GM18517 (cell line): ENCODE measurements around the gene PRSS12.
"Not testable (repeated sequence)": the region's sequence is repeated elsewhere in the genome, so short reads cannot be mapped to it uniquely, and the experiment has no call there.

Experiments used
- ATAC-seq: cut with Tn5 transposase; IDR thresholded peaks from one replicate; pipeline ENCODE4 v1.9.1; 2021; ENCODE audit warnings: mild to moderate bottlenecking, moderate library complexity; ENCODE audit not compliant: unreplicated experiment

PRSS12 gene, protein sequence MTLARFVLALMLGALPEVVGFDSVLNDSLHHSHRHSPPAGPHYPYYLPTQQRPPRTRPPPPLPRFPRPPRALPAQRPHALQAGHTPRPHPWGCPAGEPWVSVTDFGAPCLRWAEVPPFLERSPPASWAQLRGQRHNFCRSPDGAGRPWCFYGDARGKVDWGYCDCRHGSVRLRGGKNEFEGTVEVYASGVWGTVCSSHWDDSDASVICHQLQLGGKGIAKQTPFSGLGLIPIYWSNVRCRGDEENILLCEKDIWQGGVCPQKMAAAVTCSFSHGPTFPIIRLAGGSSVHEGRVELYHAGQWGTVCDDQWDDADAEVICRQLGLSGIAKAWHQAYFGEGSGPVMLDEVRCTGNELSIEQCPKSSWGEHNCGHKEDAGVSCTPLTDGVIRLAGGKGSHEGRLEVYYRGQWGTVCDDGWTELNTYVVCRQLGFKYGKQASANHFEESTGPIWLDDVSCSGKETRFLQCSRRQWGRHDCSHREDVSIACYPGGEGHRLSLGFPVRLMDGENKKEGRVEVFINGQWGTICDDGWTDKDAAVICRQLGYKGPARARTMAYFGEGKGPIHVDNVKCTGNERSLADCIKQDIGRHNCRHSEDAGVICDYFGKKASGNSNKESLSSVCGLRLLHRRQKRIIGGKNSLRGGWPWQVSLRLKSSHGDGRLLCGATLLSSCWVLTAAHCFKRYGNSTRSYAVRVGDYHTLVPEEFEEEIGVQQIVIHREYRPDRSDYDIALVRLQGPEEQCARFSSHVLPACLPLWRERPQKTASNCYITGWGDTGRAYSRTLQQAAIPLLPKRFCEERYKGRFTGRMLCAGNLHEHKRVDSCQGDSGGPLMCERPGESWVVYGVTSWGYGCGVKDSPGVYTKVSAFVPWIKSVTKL

DNA sequence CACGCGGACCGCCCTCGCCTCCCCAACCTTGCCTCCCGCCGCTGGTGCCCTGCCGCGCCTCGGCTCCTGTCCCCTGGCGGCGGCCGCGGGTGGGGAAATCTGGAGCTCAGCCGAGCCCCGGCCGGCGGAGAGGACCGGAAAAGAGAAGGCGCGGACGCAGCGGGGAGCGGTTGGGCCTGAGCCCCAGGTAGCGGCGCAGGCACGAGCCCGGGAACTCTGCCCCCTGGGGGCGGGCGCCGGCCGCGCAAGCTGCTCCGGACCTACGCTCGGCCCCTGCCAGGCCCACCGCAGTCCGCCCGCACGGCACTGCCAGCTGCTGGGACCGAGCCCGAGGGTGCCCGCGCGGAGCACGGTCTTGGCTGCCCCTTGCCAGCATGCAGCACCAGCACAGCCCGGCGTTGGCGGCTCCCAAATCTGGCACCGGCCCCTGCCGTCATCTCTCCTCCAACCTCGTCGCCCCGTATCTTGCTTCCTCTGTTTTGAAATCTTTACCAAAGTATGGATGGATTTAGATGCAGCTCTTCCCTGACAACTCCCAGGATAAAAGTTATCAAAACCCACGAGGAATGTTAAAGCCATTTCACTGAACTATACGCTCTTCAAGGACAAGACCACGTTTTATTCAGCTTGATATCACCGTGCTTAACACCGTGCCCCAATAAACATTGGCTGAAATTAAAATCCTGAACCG, at the start of gene PRSS12:
Gene PRSS12, minus strand, starts transcription at position 161 of the 691 bp plus-strand sequence. CDS start 283 bp downstream, outside the sequence.
- peak; percentile 87 for ATAC-seq

DNA sequence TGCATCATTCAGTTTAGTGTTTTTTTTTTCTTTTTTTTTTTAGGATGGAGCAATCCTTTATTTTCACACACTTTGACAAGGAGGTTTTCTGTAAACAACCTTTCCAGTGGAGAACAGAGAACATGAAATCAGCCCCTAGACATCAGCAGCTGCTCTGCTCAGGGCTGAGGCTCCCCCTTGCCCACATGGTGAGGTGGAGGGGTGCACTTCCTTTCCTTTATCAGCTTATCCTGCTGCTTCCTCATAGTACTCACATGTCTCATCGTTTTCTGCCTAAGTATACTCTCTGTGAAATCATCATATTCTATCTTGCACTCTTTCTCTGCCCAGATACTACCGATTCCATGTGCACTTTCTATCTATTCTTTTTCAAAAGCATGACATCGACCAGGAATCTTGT, 47.6 kb upstream of the PRSS12 start:
- no peak for ATAC-seq

DNA sequence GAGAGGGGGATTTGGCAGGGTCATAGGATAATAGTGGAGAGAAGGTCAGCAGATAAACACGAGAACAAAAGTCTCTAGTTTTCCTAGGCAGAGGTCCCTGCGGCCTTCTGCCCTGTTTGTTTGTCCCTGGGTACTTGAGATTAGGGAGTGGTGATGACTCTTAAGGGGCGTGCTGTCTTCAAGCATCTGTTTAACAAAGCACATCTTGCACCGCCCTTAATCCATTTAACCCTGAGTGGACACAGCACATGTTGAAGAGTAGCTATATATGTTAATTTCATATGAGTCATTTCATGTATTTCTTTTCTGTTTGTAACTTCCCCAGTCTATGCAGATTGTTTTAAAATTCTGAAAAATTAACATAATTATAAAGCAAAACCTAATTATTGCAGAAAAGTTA, 47.1 kb upstream of the PRSS12 start:
- not testable (repeated sequence) for ATAC-seq

DNA sequence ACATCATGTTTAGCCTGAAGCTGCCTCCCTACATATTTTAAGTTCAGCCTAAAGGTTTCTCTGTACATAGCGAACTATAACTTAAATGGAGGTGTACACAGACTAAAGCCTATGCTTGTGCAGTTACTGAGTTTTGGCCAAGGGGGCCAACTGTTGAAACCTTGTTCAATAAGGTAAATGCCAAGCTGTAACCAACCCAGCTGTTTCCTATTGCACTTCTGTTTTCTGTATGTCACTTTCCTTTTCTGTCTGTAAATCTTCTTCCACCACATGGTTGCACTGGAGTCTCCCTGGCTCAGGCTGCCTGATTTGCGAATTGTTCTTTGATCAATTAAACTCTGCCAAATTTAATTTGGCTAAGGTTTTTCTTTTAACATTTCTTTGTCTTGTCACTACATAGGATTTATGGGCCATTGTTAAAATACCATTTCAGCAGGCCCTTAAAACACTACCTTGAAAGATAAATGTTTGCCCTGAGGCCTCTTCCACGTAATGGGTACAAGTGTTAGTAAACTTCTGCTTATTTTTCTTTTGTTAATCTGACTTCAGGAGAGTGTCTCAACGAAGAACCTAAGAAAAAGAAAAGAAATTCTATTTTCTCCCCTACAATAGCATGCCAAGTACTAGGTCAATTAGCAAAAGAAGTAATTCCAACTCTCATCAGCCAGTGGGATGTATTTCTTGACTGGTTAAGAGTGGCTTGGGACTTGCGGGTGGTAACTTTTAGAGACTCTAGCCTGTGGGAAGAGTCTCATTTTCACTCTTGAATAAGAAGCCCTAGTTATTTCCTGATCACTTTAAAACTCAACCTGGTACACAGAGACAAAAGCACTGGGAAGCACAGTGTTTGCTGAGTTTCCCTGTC, 45.7 kb upstream of the PRSS12 start:
- ATAC-seq = peak; percentile 97

DNA sequence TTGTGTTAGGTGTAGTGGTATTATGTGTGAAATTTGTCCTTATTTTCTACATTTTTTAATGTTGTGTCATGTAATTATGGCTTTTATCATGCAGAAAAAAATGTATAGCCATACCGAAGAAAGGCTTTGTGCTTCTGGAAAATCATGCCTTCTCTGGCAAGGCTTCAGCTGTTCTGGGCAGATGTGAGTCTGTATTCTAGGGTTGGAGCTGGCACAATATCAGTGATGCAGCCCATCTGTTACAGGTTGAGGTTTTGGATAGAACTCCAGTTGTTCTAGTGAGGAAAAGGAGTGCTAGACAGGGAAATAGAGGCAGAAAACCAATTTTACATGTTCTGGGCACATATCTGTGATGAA, 44.8 kb upstream of the PRSS12 start:
- no peak for ATAC-seq

DNA sequence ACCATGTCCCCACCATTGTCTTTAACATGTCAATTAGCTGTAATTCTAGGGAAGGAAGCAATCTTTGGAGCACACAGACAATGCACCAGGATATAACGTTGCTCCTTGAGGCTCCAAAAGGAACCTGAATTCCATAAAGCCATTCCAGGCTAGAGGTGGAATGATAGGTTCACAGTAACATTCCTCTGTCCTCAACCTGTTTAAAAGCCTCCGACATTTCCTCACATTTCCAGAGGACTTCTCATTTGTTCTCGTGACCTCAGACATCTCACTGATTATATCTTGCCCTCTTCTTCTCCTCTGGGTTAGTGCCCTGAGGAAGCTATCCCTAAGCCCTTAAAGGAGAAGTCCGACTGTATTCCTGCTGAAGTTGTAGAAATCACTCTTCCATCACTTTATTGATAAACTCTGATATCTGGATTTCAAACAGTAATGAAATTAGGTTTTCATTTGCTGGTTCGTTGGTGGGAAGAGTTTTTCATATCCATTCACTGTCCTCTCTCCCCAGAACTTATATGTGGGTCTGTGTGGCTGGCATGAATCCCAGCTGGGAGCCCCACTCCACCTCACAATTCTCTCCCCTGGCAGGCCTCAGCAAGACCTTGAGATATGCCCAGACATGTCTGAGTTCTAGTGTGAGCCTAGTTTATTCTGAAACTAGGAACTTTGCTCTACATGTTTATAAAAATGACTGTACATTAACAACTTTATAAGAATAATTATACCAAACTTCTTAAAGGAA, 44.2 kb upstream of the PRSS12 start:
- no peak for ATAC-seq

DNA sequence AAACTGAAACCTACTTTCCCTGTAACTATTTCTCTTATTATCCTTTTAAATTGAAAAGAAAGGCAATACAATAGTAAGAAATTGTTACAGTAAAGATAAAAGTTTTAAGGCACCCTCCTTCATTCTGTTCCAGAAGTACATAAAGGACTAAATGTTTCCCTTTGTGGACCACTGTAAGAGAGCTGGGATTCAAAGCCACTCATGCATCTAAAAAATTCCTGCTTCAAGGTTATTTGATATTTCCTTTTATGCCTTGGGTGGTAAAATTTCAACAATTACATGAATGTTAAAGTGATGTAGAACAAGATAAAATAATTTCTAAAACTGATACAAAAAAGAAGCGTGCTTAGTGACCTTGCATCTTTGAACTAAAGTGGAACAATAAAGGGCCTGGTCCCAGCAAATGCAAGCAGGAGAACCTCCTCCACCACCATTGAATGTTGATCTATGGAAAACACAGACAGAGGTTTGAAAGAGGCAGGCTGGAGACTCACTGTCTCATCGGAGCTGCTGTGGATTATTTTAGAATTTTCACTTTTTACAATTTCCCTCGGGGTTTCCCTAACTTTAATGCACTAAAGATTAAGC, 42.3 kb upstream of the PRSS12 start:
- ATAC-seq = no peak

DNA sequence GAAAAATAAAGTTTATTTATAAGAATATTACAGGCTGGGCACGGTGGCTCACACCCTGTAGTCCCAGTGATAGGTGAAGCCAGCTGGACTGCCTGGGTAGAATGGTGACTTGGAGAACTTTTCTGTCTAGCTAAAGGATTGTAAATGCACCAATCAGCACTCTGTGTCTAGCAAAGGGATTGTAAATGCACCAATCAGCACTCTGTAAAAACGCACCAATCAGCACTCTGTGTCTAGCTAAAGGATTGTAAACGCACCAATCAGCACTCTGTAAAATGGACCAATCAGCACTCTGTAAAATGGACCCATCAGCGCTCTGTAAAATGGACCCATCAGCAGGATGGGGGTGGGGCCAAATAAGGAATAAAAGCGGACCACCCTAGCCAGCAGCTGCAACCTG, 39.7 kb upstream of the PRSS12 start:
- not testable (repeated sequence) for ATAC-seq

DNA sequence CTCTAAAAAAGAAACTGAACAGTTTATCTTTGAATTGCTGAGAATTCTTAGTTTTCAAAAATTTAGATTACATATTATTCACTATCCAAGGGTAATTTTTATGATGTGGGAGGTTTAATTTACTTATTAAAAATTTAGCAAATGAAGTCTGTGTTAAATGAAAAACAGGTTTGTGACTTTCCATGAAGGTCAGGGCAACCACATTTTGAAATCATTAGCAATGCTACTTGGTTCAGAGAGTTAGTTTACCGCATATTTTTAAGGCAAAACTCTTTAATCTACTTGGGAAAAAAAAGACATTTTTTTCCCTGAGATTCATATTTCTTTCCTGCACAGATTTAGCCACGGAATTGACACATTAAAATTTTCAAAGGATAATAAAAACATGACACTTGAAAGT, 37.3 kb upstream of the PRSS12 start:
- ATAC-seq = no peak

DNA sequence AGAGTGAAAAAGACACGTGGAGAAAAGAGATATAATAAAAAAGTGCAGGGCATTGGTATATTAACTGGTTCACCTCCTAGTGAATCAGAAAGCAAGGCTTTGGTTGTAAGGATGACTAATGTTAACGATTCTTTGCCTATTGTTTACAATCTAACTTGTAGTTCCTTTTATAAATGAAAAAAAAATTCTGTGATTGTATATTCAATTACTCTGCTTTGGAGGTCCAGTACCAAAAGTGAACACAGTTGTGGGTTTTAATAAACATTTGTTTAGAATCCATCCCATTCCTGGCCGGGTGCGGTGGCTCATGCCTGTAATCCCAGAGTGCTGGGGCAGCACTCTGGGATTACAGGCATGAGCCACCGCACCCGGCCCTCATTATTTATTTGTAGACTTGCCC, 36.9 kb upstream of the PRSS12 start:
- no peak for ATAC-seq

DNA sequence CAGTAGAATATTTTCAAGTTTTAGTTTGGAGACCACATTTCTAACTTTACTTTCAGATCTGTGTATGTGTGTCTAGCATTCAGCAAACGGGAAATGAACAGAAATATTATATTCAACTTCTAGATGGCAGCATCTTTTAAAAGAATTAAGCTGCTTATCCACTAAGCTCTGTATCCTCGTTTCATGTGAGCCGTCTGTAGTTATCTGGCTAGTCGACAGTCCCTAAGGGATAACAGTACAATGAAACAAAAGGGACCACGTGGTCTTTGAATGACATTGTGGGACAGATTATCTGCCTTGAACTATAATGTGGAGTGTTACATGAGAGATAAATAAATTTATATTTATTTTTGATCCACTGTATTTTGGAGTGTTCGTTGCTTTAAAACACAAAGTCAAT, 35.8 kb upstream of the PRSS12 start:
- no peak for ATAC-seq

DNA sequence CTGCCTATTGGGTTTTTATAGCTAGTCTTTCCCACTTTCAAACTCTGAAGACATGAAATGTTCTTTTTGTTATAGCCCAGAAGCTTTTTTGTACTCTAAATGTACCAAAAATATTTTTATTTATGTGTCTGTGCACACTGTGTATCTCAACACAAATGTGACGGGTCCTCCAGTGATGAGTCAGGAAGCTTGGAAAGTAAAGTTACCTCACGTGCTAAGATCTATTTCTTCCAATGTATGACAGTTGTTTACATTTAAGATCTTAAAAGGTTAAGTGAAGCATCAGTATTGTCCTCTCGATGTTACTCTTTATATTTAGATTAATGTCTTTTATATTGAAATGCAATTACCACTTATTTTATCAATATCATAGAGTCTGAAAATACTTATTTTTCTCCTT, 29.1 kb upstream of the PRSS12 start:
- no peak for ATAC-seq

DNA sequence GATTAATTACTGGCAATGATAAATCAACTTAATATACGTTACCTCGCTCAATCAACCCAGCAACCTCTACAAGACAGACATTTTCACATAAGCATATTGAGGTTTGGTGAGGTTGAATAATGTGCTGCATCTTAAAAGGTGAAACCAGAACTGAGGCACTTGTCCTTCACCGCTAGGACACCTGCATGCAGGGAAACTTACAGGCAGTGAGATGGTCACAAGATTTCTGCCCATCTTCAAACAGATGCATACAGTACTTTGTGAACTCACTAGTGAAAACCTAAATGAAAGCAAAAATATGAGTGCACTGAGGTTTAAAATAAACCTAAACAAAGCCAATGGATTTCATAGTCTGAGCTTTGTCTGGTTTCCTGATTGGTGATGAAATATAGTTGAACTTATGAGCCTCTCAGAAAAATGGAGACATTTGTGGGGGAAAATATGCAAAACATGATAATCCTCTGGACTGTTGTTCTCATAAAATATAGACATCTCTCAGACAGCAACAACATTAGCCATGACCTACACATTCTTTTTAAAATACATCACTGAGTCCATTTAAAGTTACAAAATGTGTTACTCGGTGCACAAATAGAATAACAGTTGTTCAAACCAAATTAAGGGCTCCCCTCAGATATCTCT, 20.9 kb upstream of the PRSS12 start:
- no peak for ATAC-seq

DNA sequence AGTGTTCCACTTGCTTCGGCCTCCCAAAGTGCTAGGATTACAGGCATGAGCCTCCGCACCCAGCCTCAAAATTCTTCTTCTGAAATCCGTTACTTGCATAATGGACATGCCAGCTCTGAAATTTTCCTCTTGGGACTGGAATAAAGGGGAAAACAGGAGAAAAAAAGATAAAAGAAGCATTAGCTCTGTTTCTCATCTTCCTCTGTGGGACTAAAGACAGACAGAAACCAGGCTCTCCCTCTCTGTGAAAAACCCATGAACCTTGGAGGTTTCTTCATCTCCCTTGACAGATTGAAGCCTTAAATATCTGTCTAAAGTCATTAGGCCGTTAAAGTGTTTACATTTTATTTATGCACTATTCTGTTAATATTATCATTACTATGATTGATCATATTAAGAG, 19.4 kb upstream of the PRSS12 start:
- ATAC-seq = no peak

DNA sequence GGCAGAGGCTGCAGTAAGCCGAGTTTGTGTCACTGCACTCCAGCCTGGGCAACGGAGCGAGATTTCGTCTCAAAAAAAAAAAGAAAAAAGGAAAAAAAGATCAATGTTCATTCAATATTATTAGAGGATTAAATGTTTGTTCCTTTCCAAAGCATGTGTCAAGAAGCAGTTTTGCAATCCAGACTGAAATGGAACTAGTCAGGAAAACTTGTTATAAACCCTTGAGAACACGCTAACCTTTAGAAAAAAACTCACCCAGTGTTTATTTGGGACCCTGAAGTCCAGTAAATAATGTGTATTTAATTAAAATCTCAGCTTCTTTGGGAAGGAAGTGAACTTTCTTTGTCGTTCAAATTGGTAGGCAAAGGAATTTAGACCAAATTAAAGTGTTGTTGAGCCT, 16.4 kb upstream of the PRSS12 start:
- ATAC-seq = no peak

DNA sequence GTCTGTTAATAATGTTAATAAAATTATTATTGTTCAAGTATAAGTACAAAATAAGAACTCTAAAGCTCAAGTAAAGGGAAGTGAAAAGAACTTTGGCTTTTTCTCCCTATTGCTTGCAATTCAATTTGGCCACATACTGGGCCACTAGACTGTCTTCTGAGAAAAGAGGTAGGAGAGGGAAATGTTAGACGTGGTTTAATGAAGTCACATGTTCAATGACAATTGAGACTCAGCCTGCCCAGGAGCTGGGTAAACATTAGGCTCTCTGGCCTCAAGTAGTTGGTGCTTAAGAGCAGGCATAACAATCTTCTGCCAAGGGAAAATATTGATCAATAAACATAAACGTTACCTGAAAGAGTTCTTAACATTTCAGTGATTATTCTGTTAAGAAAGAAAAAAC, 15.1 kb upstream of the PRSS12 start:
- ATAC-seq = no peak

DNA sequence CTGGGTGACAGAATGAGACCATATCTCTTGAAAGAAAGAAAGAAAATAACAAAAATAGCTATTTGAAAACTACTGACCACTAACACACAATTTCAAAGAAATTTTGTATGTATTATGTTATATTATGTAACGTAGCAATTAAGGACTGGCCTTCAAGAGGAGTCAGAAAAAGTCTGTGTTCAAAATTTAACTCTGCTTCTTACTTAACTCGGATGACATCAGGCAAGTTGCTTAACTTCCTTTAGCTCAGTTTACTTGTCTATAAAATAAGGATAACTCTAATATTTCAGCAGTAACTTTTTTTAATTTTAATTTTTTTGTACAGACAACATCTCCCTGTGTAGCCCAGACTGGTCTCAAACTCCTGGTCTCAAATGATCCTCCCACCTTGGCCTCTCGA, 14.6 kb upstream of the PRSS12 start:
- ATAC-seq = no peak

DNA sequence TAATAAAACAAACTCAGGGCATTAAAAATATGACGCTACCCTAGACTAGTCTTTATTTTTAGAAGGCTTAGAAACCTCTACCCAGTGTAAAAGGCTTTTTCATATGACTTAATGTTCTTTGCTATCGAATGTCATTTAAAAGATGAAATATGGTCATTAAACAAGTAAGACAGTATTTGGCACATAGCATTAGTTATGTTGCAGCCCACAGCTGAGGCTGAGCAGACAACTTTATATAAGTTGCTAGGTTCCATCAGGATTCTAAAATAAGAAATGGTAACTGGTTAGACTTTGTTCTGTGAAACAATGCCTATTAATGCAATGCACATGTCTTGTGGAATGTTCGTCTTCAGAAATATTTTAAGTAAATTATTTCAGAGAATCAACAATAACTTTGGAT, 10.4 kb upstream of the PRSS12 start:
- no peak for ATAC-seq

DNA sequence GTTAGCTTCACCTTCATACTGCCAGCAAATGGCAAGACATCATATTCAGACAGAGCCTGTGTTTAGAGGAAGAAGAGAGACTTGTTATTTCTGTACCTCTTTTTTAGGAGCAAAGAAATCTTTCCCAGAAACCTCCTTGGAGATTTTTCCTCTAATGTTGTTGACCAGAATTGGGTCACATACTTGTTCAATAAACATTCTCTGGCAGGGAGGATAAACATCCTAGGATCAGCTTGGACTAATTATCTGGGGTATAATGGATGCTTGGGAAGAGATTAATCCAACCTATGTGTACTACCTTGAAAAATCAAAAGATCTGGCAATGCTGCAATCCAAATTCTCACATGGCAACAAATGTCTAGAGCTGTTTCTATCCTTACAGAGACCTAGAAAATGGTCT, 8.4 kb upstream of the PRSS12 start:
- no peak for ATAC-seq
